ENCODE results near the gene NME3. TPM values are rescaled to one million over a fixed set of nuclear protein-coding genes. Genes with fewer than 3 reads are reported as not detected.

The NME3 gene
- total and polyA plus RNA-seq, 2 of the 13 experiments (the other 11 are each of a cell fraction or from before 2014, with no cell fraction given) = 10.4 to 15.9 TPM

- TF ChIP-seq, protein P1, sequence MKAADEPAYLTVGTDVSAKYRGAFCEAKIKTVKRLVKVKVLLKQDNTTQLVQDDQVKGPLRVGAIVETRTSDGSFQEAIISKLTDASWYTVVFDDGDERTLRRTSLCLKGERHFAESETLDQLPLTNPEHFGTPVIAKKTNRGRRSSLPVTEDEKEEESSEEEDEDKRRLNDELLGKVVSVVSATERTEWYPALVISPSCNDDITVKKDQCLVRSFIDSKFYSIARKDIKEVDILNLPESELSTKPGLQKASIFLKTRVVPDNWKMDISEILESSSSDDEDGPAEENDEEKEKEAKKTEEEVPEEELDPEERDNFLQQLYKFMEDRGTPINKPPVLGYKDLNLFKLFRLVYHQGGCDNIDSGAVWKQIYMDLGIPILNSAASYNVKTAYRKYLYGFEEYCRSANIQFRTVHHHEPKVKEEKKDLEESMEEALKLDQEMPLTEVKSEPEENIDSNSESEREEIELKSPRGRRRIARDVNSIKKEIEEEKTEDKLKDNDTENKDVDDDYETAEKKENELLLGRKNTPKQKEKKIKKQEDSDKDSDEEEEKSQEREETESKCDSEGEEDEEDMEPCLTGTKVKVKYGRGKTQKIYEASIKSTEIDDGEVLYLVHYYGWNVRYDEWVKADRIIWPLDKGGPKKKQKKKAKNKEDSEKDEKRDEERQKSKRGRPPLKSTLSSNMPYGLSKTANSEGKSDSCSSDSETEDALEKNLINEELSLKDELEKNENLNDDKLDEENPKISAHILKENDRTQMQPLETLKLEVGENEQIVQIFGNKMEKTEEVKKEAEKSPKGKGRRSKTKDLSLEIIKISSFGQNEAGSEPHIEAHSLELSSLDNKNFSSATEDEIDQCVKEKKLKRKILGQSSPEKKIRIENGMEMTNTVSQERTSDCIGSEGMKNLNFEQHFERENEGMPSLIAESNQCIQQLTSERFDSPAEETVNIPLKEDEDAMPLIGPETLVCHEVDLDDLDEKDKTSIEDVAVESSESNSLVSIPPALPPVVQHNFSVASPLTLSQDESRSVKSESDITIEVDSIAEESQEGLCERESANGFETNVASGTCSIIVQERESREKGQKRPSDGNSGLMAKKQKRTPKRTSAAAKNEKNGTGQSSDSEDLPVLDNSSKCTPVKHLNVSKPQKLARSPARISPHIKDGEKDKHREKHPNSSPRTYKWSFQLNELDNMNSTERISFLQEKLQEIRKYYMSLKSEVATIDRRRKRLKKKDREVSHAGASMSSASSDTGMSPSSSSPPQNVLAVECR (CRISPR knock-in tag; IDR thresholded peaks at IDR 0.05; ENCODE audit: borderline replicate concordance) = peak; percentile 76
- TF ChIP-seq ZNF569 (CRISPR knock-in tag; IDR thresholded peaks at IDR 0.05; ENCODE audit: borderline replicate concordance) = no peak
- TF ChIP-seq CBFB (CRISPR knock-in tag; IDR thresholded peaks at IDR 0.05) = peak; percentile 53; the same call in 1 of the 2 replicates
- peak; percentile 67; the same call in 1 of the 2 replicates for TF ChIP-seq SIN3B (IDR thresholded peaks at IDR 0.05; ENCODE audit: low read length)
- TF ChIP-seq ZNF367 (CRISPR knock-in tag; IDR thresholded peaks at IDR 0.05; ENCODE audit: borderline replicate concordance) = no peak
- no peak for TF ChIP-seq ZFP90 (CRISPR knock-in tag; IDR thresholded peaks at IDR 0.05; ENCODE audit: borderline replicate concordance)
- TF ChIP-seq SOX6 (IDR thresholded peaks at IDR 0.05) = no peak
- TF ChIP-seq SOX6 (CRISPR knock-in tag; IDR thresholded peaks at IDR 0.05) = no peak
- no peak for TF ChIP-seq ZBTB21 (CRISPR knock-in tag; IDR thresholded peaks at IDR 0.05)
- TF ChIP-seq, protein P2, sequence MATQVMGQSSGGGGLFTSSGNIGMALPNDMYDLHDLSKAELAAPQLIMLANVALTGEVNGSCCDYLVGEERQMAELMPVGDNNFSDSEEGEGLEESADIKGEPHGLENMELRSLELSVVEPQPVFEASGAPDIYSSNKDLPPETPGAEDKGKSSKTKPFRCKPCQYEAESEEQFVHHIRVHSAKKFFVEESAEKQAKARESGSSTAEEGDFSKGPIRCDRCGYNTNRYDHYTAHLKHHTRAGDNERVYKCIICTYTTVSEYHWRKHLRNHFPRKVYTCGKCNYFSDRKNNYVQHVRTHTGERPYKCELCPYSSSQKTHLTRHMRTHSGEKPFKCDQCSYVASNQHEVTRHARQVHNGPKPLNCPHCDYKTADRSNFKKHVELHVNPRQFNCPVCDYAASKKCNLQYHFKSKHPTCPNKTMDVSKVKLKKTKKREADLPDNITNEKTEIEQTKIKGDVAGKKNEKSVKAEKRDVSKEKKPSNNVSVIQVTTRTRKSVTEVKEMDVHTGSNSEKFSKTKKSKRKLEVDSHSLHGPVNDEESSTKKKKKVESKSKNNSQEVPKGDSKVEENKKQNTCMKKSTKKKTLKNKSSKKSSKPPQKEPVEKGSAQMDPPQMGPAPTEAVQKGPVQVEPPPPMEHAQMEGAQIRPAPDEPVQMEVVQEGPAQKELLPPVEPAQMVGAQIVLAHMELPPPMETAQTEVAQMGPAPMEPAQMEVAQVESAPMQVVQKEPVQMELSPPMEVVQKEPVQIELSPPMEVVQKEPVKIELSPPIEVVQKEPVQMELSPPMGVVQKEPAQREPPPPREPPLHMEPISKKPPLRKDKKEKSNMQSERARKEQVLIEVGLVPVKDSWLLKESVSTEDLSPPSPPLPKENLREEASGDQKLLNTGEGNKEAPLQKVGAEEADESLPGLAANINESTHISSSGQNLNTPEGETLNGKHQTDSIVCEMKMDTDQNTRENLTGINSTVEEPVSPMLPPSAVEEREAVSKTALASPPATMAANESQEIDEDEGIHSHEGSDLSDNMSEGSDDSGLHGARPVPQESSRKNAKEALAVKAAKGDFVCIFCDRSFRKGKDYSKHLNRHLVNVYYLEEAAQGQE (IDR thresholded peaks at IDR 0.05; ENCODE audit: borderline replicate concordance in 1 of 2, low read depth in 1 of 2, low read length in 2 of 2) = no peak
- TF ChIP-seq ZNF7 (CRISPR knock-in tag; IDR thresholded peaks at IDR 0.05) = no peak
- TF ChIP-seq BRF2 (CRISPR knock-in tag; IDR thresholded peaks at IDR 0.05) = no peak; the same call in 1 of the 2 replicates
- TF ChIP-seq ZSCAN21 (CRISPR knock-in tag; IDR thresholded peaks at IDR 0.05; ENCODE audit: borderline replicate concordance) = peak; percentile 20; the same call in 1 of the 2 replicates
- no peak for TF ChIP-seq NR0B2 (CRISPR knock-in tag; IDR thresholded peaks at IDR 0.05)
- peak; percentile 81; the same call in 1 of the 2 replicates for TF ChIP-seq SIN3A (IDR thresholded peaks at IDR 0.05; ENCODE audit: borderline replicate concordance, low read depth, low read length)
- TF ChIP-seq SP2 (CRISPR knock-in tag; IDR thresholded peaks at IDR 0.05) = peak; percentile 99
- peak; percentile 41 to 74; a peak in 3 of 4 replicates for TF ChIP-seq POLR2A (IDR thresholded peaks at IDR 0.05; ENCODE audit: insufficient read depth in 1 of 2, low read depth in 2 of 2, low read length in 2 of 2)
- peak; percentile 73 for TF ChIP-seq MXD3 (CRISPR knock-in tag; IDR thresholded peaks at IDR 0.05)
- TF ChIP-seq ZFX (CRISPR knock-in tag; IDR thresholded peaks at IDR 0.05; ENCODE audit: low read depth) = peak; percentile 67
Observed at GRCh38 chr16:1782408-1783264, 11.3 kb upstream of the NME3 start, which contains the start of the genes NUBP2 and SPSB3 (continued).

Measured in HepG2 (cell line).